Measurements from ENCODE around the gene OR4A15.

DNA sequence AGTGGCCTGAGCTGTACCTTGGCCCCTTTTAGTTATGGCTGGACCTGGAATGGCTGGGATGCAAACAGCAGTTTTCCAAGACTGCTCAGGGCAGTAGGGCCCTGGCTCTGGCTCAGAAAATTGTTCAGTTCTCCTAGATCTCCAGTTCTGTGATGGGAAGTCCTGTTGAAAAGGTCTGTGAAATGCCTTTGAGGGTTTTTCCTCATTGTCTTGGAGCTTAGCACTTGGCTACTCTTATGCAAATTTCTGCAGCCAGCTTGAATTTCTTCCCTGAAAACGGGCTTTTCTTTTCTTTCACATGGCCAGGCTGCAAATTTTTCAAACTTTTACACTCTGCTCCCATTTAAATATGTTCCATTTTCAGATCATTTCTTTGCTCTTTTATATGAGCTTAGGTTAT, 33.2 kb downstream of the OR4A15 start:
- TF ChIP-seq, protein P1, sequence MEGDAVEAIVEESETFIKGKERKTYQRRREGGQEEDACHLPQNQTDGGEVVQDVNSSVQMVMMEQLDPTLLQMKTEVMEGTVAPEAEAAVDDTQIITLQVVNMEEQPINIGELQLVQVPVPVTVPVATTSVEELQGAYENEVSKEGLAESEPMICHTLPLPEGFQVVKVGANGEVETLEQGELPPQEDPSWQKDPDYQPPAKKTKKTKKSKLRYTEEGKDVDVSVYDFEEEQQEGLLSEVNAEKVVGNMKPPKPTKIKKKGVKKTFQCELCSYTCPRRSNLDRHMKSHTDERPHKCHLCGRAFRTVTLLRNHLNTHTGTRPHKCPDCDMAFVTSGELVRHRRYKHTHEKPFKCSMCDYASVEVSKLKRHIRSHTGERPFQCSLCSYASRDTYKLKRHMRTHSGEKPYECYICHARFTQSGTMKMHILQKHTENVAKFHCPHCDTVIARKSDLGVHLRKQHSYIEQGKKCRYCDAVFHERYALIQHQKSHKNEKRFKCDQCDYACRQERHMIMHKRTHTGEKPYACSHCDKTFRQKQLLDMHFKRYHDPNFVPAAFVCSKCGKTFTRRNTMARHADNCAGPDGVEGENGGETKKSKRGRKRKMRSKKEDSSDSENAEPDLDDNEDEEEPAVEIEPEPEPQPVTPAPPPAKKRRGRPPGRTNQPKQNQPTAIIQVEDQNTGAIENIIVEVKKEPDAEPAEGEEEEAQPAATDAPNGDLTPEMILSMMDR (IDR thresholded peaks at IDR 0.05; ENCODE audit: poor library complexity): no peak
- no peak for TF ChIP-seq EZH2 (IDR thresholded peaks at IDR 0.05; ENCODE audit: borderline replicate concordance)
- TF ChIP-seq EZH2phosphoT487 (IDR thresholded peaks at IDR 0.05; ENCODE audit: low read depth, severe bottlenecking, unreplicated experiment): no peak
